WERI-Rb-1 (cell line): Measurements from ENCODE around the gene MFAP4.

Source experiments
- DNase-seq: peaks from one replicate; pipeline ENCODE4 v3.0.0-alpha.2; 2020
- H3K27ac ChIP-seq: fragments of 250-450 bp; sonication (Bioruptor Pico); 2 replicates; pipeline ENCODE4 v1.5.1; 2020; ENCODE audit warnings: mild to moderate bottlenecking, moderate library complexity
- H3K27me3 ChIP-seq: fragments of 250-450 bp; sonication (Bioruptor Pico); 2 replicates; pipeline ENCODE4 v1.5.1; 2021; ENCODE audit warnings: mild to moderate bottlenecking, low read depth, moderate library complexity; ENCODE audit not compliant: insufficient read depth, severe bottlenecking
- H3K36me3 ChIP-seq: fragments of 250-450 bp; sonication (Bioruptor Pico); 2 replicates; pipeline ENCODE4 v1.5.1; 2020; ENCODE audit warnings: mild to moderate bottlenecking, moderate library complexity
- H3K4me3 ChIP-seq: 2 replicates; pipeline ENCODE4 v1.5.1; 2011; ENCODE audit warnings: low read depth, mild to moderate bottlenecking, control low read depth, low read length
- H3K9me3 ChIP-seq: fragments of 250-450 bp; sonication (Bioruptor Pico); 2 replicates; pipeline ENCODE4 v1.5.1; 2021; ENCODE audit warnings: mild to moderate bottlenecking, moderate library complexity; ENCODE audit not compliant: severe bottlenecking
- TF ChIP-seq, protein P1 (sequence below): IDR thresholded peaks from 2 replicates; pipeline ENCODE4 v1.5.1; 2011; ENCODE audit warnings: low read depth, mild to moderate bottlenecking, control low read depth, inconsistent platforms, low read length

MFAP4 gene

DNA sequence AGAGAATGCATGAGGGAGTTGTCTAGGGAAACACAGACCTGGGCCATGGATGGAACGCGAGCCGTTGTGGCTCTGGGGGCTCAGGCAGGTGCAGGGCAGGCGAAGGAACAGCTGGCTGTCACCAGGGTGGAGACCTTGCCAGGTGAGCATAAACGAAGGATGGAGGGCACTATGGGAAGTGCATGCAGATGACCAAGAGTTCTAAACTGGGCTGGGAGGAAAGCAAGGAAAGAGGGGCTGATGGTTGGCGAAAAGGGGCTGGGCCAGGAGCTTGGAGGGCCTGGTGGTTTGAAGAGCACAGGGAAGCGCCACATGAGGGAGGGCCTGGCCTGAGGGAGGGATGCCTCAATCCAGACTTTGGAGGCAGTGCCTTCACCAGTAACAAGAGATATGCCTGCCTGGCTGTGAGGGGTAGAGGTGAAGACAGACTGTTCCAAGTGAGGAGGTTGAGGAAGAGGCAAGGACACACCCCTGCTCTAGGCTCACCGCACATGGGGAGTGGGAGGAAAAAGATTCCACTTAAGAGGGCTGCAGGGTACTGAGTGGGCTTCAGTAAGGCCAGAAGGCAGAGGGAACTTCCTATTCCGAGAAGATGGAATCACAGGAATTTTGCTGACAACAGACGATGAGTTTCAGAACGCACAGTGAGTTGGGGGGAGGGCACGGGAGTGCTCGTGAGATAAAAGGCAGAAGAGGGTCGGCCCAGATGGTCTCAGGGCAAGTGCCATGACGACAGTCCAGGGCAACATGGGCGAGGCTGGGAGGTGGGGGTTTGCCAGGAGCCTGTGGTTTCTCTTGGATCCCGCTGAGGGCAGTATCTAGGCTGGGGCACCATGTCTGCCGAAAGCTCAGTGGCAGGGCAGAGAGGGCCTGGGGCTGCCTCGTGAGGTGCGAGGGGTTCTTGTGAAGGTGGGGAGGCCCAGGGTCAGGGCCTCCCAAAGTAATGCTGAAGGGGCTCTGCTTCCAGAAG, 45.1 kb downstream of the MFAP4 start:
- Histone ChIP-seq H3K27me3 (no peaks in the 10 kb centered on the region), H3K4me3 (no peak overlapping the region), H3K27ac (no peak overlapping the region), H3K36me3 (no peaks in the 10 kb centered on the region; the same call in 1 of the 2 replicates), H3K9me3 (no peaks in the 10 kb centered on the region)
- TF ChIP-seq, protein P1, sequence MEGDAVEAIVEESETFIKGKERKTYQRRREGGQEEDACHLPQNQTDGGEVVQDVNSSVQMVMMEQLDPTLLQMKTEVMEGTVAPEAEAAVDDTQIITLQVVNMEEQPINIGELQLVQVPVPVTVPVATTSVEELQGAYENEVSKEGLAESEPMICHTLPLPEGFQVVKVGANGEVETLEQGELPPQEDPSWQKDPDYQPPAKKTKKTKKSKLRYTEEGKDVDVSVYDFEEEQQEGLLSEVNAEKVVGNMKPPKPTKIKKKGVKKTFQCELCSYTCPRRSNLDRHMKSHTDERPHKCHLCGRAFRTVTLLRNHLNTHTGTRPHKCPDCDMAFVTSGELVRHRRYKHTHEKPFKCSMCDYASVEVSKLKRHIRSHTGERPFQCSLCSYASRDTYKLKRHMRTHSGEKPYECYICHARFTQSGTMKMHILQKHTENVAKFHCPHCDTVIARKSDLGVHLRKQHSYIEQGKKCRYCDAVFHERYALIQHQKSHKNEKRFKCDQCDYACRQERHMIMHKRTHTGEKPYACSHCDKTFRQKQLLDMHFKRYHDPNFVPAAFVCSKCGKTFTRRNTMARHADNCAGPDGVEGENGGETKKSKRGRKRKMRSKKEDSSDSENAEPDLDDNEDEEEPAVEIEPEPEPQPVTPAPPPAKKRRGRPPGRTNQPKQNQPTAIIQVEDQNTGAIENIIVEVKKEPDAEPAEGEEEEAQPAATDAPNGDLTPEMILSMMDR: no peak
- no peak for DNase-seq

DNA sequence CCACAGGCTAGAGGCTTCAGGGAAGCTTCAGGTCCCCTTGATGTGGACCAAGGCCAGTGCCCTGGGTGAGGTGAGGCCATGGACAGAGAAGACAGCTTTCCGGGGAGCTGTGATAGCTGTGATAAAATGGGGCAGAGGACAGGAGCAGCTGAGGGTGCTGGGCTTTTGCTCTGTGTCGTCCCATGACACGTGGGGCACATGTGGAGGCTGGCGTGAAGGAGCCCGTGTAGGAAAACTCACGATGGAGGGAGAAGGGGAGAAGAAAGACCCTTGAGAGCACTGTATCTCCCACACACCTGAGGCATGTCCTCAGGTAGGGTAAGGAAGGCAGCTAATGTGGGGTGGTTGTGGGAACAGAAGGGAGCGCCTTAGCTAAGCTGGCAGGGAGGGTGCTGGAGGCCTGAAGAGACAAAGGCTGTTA, 45.8 kb downstream of the MFAP4 start:
- Histone ChIP-seq H3K36me3 (no peaks in the 10 kb centered on the region; the same call in 1 of the 2 replicates), H3K27me3 (no peaks in the 10 kb centered on the region), H3K9me3 (no peaks in the 10 kb centered on the region), H3K27ac (no peak overlapping the region), H3K4me3 (no peak overlapping the region)
- TF ChIP-seq, protein P1: no peak
- no peak for DNase-seq

DNA sequence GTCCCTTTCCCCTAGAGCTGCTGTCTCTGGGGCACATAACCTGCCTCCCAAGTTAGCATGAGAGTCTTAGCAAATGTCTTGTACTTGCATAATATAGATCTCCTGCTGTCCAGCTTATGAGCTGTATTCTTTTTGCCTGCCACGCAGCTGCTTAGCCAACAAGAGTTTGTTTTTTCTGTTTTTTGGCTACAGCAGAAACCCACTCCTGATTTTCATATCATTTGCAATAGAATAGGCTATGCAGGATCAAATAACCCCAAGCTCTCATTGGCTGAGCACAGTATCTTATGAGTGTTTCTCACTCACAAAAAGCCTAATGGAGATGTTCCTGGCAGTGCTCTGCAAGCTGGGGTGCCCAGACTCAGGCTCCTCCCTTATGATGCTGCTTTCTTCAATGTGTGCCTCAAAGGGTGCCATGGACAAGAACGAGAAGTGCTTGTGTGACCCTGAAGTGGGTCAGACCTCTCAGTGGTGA, 47.6 kb downstream of the MFAP4 start:
- no peaks in the 10 kb centered on the region for H3K27me3 ChIP-seq
- H3K36me3 ChIP-seq: no peaks in the 10 kb centered on the region
- no peaks in the 10 kb centered on the region for H3K9me3 ChIP-seq
- H3K4me3 ChIP-seq: no peak overlapping the region
- TF ChIP-seq, protein P1: no peak
- no peak overlapping the region for H3K27ac ChIP-seq
- DNase-seq: no peak

DNA sequence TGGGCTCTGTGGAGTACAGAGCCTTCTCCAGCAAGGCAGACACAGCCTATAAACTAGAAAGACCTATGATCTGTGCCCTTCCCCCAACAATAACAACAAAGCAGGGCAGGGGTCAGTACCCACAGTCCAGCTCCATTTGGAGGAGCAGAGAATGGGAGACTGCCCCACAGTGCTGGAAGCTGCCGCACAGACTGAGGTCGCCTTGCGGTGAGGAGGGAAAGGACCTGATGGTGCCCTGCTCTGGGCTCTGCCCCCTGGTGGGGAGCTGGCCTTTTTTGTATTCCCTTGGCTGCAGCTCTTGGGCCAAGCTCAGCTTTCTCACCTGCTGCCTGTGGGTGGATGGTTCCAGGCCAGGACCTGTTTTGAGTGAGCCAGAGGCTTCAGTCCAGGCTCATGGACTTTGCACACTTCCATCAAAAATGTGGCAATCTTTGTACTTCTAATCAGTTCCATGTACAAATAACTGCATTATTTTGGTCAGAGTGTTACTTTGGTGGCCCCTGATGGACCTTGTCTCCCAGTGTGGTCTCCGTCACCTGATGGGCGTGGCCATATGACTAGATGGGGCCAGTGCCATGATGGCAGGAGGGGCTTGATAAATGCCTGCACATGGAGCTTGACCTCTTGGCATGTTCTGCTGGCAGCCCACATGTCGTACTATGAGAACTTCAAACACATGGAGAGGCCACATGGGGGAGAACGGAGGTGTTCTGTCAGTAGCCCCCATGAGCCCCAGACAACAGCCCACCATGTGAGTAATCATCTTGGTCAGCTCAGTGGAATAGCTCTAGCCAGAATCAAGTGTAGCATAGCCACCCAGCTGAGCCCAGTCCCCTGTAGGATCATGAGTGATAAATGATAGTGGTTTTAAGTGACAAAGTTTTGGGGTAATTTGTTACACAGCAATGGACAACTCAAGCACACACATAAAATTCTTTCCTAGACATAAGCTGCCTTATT, 48.7 kb downstream of the MFAP4 start:
- Histone ChIP-seq H3K27ac (no peak overlapping the region), H3K36me3 (no peaks in the 10 kb centered on the region), H3K27me3 (no peaks in the 10 kb centered on the region), H3K9me3 (no peaks in the 10 kb centered on the region), H3K4me3 (no peak overlapping the region)
- TF ChIP-seq, protein P1: peak; percentile 82
- DNase-seq: peak; percentile 68

DNA sequence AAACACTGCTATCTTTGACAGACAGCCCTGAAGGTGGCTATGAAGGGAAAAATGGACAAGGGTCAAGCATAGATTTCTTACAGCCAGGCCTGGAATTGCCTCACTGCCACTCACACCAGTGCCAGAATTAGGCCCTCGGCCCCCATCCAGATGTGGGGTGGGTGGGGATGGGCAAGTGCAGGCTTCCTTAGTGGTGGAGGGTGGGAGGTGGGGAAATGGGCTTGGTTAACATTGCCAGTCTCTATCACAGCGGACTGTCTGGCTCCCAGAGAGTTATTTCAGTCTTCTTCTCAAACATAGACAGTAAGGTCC, 49.3 kb downstream of the MFAP4 start:
- Histone ChIP-seq H3K4me3 (no peak overlapping the region), H3K9me3 (no peaks in the 10 kb centered on the region), H3K36me3 (no peaks in the 10 kb centered on the region), H3K27ac (no peak overlapping the region), H3K27me3 (no peaks in the 10 kb centered on the region)
- DNase-seq: no peak
- TF ChIP-seq, protein P1: no peak
